Hepatocyte (in vitro differentiated cells): ENCODE results near the gene STK32B.

ENCODE experiments used
- EZH2 ChIP-seq: fragments of 200-600 bp; sonication (generic); IDR thresholded peaks from 2 replicates; pipeline ENCODE4 v1.6.1; 2016; ENCODE audit warnings: antibody characterized with exemption, mild to moderate bottlenecking, borderline replicate concordance
- EZH2phosphoT487 ChIP-seq: fragments of 200-600 bp; sonication (generic); IDR thresholded peaks from one replicate; pipeline ENCODE4 v1.6.1; 2018; ENCODE audit warnings: antibody characterized with exemption, mild to moderate bottlenecking, low read depth, moderate library complexity; ENCODE audit not compliant: unreplicated experiment, severe bottlenecking
- TF ChIP-seq, protein P1 (sequence below): fragments of 200-600 bp; sonication (generic); IDR thresholded peaks from 2 replicates; pipeline ENCODE4 v1.5.1; 2016; ENCODE audit warnings: antibody characterized with exemption, mild to moderate bottlenecking; ENCODE audit not compliant: poor library complexity

DNA sequence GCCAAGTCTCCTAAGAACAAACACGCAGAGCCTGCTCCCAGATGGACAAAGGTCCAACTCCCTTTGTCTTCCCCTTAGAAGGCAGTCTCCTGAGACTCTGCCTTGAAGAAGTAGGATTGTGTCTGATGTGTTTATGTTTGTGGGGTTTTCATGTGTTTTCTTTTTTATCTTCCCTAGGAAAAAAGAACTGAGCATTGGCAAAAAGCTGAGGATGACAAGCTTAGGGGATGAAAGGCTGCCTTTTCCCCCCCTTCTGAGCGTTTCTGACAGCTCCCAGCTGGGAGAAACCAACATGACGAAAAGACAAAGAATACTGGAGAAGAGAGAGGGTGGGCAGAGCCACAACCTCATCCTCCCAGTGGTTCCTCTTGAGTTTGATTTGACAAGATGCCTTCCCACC, 475.9 kb downstream of the STK32B start:
- TF ChIP-seq, protein P1, sequence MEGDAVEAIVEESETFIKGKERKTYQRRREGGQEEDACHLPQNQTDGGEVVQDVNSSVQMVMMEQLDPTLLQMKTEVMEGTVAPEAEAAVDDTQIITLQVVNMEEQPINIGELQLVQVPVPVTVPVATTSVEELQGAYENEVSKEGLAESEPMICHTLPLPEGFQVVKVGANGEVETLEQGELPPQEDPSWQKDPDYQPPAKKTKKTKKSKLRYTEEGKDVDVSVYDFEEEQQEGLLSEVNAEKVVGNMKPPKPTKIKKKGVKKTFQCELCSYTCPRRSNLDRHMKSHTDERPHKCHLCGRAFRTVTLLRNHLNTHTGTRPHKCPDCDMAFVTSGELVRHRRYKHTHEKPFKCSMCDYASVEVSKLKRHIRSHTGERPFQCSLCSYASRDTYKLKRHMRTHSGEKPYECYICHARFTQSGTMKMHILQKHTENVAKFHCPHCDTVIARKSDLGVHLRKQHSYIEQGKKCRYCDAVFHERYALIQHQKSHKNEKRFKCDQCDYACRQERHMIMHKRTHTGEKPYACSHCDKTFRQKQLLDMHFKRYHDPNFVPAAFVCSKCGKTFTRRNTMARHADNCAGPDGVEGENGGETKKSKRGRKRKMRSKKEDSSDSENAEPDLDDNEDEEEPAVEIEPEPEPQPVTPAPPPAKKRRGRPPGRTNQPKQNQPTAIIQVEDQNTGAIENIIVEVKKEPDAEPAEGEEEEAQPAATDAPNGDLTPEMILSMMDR: no peak
- no peak for TF ChIP-seq EZH2
- TF ChIP-seq EZH2phosphoT487: no peak
